ENCODE results near the gene SKAP1. TPM values are rescaled to one million over a fixed set of nuclear protein-coding genes. Genes with fewer than 3 reads are reported as not detected.
A peak's percentile ranks its signal among the peaks of the same experiment; 100 is the strongest.
"Not testable (repeated sequence)": the region's sequence is repeated elsewhere in the genome, so short reads cannot be mapped to it uniquely, and the experiment has no call there.

Gene SKAP1
- total RNA-seq, 1 donor from 2014 or later, result under 0.01 TPM

GRCh38 chr17:48373130-48373830, 56.7 kb downstream of the SKAP1 start:
- DNase-seq (ENCODE audit: low read depth in 2 of 2), result no peak

DNA sequence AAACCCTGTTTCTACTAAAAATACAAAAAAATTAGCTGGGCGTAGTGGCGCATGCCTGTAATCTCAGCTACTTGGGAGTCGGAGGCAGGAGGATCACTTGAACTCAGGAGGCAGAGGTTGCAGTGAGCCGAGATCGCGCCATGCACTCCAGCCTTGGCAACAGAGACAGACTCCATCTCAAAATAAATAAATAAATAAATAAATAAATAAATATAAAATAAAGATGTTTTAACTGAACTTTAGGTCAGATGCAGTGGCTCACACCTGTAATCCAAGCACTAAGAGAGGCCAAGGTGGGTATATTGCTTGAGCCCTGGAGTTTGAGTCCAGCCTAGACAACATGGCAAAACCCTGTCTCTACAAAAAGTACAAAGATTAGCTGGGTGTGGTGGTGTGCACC, 61.0 kb downstream of the SKAP1 start:
- DNase-seq (ENCODE audit: low read depth in 2 of 2), result not testable (repeated sequence)

- no peak for DNase-seq (ENCODE audit: low read depth in 2 of 2)
Measured at GRCh38 chr17:48368352-48368908, 61.6 kb downstream of the SKAP1 start.

DNA sequence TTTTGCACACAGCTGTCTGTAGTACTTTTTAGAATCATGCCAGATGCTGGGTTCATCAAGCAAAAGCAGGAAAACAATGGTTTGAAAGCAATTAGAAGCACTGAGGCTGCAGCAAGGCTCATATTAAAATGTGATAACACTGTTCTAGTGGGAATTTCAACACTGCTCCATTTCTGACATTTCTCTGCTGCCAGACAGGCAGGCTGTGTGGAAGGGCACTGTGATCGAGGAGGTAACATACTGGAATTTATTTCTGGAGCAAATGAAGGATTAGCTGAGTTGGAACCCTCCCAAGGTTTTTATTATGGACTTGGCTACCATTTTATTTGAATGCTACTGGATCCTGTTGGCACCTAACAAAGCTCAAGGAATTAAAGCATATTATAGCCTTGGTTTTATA, 66.9 kb downstream of the SKAP1 start:
- no peak for DNase-seq (ENCODE audit: low read depth in 2 of 2)

- DNase-seq (ENCODE audit: low read depth in 2 of 2), result not testable (repeated sequence)
Measured at GRCh38 chr17:48360861-48361633, 69.0 kb downstream of the SKAP1 start.

GRCh38 chr17:48357779-48358602, 72.0 kb downstream of the SKAP1 start:
- no peak for DNase-seq (ENCODE audit: low read depth in 2 of 2)

GRCh38 chr17:48356866-48357265, 73.1 kb downstream of the SKAP1 start:
- no peak for DNase-seq (ENCODE audit: low read depth in 2 of 2)

DNA sequence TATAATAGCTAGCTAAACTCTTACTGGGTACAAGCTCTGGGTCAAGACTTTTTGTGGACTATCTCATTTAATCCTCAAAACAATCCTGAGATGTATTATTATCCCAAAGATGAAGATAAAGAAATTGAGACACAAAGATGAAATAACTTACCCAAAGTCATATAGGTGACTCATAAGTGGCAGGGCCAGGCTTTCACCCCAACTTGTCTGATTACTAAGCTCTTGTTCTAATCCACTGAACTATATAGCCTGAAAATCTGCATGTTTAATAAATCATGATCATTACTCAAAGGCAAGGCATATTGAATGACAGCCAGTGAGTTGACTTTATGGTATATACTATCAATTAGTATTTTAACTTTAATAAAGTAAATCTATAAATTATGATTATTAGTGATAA, 77.4 kb downstream of the SKAP1 start:
- no peak for DNase-seq (ENCODE audit: low read depth in 2 of 2)

DNA sequence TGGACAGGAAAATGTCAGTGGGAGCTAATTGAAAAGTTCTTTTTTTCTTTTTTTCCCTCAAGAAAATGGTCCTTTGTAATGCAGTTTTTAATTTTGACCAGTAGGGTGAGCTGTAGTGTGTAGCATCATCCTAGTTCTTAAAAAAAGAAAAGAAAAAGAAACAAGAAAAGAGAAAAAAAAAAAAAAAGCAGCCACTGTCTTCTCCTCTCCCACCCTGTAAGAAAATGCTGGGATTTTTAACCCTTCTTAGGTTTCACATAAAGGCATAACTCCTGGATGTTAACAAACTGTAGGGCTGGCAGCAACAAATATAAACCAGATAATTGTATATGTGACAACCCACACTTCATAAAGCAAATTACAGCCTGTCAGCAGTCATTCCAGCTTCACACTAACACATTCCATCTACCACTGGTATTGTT, 78.1 kb downstream of the SKAP1 start:
- DNase-seq (ENCODE audit: low read depth in 2 of 2), result peak; percentile 16 to 48

GRCh38 chr17:48348352-48348751, 81.7 kb downstream of the SKAP1 start:
- DNase-seq (ENCODE audit: low read depth in 2 of 2), result no peak

GRCh38 chr17:48347177-48347576, 82.8 kb downstream of the SKAP1 start:
- DNase-seq (ENCODE audit: low read depth in 2 of 2), result no peak

GRCh38 chr17:48344251-48344650, 85.8 kb downstream of the SKAP1 start:
- no peak for DNase-seq (ENCODE audit: low read depth in 2 of 2)

DNA sequence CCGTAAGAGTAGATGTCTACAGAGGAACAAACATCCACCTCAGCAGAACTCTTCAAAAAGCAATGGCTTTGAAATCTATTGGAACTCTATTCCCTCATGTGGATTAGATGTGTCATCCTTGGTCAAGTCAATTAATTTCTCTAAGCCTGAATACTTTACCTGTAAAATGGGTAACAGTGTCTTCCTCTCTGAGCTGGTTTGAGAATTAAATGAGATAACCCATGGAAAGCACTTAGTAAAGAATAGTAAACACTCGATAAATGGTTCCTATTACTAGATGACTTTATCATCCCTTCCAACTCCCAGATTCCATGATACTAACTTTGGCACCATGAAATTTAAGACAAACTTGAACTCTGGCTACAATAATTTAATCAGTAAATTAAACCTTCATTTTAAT, 89.1 kb downstream of the SKAP1 start:
- no peak for DNase-seq (ENCODE audit: low read depth in 2 of 2)

DNA sequence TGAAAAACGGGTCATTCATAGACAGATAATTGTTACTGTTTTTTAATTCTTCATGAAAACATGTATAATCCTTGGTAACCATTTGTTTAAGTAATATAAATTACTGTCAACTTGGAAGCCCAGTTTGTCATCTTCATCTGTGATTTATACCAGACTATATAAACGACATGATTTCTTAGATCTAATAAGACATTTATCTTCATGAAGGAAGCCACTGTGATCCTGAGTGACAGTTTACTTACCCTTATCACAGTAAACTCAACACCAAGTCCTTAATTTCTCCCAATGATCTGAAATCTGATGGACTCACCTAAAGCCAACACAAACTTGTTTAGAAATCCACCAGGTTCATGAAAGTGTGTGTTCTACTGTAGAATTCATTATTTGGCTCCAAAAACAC, 91.3 kb downstream of the SKAP1 start:
- DNase-seq (ENCODE audit: low read depth in 2 of 2), result no peak

DNA sequence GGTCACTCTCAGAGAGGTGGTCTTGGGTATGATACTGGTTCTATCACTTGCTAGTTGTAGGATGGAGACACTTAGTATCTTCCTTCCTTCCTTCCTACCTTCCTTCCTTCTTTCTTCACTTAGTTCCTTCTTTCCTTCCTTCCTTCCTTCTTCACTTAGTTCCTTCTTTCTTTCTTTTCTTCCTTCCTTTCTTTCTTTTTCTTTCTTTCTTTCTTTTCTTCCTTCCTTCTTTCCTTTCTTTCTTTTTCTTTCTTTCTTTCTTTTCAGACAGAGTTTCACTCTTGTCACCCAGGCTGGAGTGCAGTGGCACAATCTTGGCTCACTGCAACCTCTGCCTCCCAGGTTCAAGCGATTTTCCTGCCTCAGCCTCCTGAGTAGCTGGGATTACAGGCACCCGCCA, 92.1 kb downstream of the SKAP1 start:
- DNase-seq (ENCODE audit: low read depth in 2 of 2), result not testable (repeated sequence)

DNA sequence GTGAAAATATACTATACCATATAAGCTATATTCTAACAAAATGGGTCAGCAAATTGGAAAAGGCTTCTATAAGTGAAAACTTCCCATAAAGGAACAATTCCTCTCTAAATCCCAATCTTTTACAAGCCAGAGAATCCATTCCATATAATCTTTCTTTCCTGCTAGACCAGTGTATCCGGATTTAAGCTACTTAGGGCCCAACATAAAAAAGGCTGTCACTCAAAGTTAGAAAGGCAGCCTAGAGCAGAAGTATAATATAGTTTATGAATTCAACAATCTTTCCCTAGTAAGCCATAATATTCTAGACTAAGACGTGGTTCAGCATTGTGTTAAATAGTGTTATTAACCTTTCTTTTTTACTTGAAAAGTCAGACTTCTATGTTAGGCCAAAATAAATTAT, 93.0 kb downstream of the SKAP1 start:
- no peak for DNase-seq (ENCODE audit: low read depth in 2 of 2)

GRCh38 chr17:48335858-48336500, 94.0 kb downstream of the SKAP1 start:
- peak; percentile 30 to 59 for DNase-seq (ENCODE audit: low read depth in 2 of 2)

DNA sequence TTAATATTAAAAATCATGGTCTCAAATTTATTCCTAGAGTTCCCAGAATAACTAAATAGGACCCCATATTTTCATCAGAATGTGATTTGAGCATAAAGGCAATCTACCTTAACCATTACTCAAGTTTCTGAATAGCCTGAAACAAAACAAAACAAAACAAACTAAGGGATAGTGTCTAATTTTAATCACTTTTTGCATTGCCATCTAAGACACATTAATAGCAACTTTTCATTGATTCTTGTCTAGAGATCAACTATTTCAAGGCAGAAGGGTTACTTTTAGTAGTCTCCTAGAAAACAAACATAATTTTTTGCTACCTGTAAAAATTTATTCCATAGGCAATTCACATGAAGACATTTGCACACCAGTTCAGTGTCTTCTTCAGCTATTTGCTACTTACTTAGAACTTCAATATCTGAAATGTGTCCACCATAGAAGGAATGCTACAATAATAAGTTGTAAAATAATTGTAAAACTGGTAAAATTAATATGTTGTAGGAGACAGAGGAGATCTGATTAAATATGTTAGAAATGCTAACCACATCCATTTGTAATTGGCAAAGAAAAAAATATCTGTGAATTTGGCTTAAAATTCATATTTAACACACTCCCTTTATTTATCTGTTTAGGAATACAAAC, 94.7 kb downstream of the SKAP1 start:
- no peak for DNase-seq (ENCODE audit: low read depth in 2 of 2)

DNA sequence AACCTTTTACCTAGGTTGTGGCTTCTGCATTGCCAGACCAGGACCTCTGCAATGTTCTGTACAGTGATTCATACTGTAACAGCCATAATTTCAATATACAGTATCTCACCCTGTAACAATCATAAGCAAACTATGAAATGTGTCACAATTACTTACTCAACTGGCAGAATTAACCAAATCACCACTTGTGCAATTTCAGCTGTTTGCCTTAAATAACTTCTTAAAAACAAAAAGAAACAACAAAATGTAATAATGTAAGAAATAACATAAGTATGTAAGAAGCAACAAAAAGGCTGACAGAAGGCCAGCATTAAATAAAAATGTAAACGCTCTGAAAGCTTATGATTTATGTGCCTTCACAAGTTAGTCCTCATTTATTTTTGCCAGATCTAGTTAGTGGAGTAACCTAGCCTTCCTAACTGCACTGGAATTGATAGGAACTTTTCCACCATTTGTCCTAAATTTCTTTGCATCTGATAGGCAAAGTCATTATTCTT, 96.9 kb downstream of the SKAP1 start:
- no peak for DNase-seq (ENCODE audit: low read depth in 2 of 2)

DNA sequence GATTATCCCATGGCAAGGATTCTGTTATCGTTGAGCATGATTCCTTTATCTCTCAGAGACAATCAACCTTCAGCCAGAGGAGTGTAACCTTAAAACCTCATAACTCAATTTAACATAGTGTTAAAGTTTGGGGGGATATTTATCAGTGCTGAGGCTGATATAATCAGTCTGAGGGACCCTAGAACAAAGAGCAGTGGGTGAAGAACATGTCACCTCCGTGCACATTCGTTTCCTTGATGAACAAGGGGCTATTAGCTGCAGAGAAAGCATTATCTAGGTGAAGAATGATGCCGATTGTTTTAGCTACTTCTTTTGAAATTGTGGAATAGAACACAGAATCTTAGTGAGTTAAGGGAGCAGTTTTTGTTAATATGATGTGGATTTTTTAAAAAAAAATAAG, 99.1 kb downstream of the SKAP1 start:
- no peak for DNase-seq (ENCODE audit: low read depth in 2 of 2)

- DNase-seq (ENCODE audit: low read depth in 2 of 2), result no peak
Measured at GRCh38 chr17:48330421-48330820, 99.6 kb downstream of the SKAP1 start.

Measured in dermis microvascular lymphatic vessel endothelial cell (primary cell).